ENCODE results near the gene SLFN12L. TPM values are rescaled to one million over a fixed set of nuclear protein-coding genes. Genes with fewer than 3 reads are reported as not detected.
A peak's percentile ranks its signal among the peaks of the same experiment; 100 is the strongest.
"Not testable (repeated sequence)": the region's sequence is repeated elsewhere in the genome, so short reads cannot be mapped to it uniquely, and the experiment has no call there.

Gene SLFN12L
- total and polyA plus RNA-seq, 3 experiments from 2014 or later, result 27.5 to 50.8 (median 48.8) TPM

DNA sequence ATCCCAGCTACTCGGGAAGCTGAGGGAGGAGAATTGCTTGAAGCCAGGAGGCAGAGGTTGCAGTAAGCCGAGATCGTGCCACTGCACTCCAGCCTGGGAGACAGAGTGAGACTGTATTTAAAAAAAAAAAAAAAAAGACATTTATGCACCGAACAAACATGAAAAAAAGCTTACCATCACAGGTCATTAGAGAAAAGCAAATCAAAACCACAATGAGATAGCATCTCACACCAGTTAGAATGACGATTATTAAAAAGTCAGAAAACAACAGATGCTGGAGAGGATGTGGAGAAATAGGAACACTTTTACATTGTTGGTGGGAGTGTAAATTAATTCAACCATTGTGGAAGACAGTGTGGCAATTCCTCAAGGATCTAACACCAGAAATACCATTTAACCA is 19.0 kb downstream of the SLFN12L start:
- H3K9me3 Mint-ChIP-seq; H3K4me3 ChIP-seq (ENCODE audit: low read length); H3K27ac ChIP-seq (ENCODE audit: low read depth, low read length); H3K9me3 ChIP-seq (ENCODE audit: low read length); H3K27me3 ChIP-seq (ENCODE audit: insufficient read depth, low read length, poor library complexity, severe bottlenecking); H3K27me3 Mint-ChIP-seq: not testable (repeated sequence)
- POLR2A ChIA-PET, result interaction anchor here (0.6 to 1.5 kb wide), 6 partner anchors 13 to 1073 kb away, joined by 3 to 6 read pairs (median 4); no protein-coding TSS in a partner anchor
- peaks cover 95 to 100% (median 98%) of the 10 kb centered on the region in 3 donors for H3K4me1 Mint-ChIP-seq
- H3K36me3 Mint-ChIP-seq, result peaks cover 21 to 80% (median 52%) of the 10 kb centered on the region in 3 donors
- H3K27ac Mint-ChIP-seq, result peak overlapping the region; percentile 62 to 96 (median 90)
- Histone ChIP-seq H3K4me1 (ENCODE audit: insufficient read depth, low read length) (peaks cover 53% of the 10 kb centered on the region), H3K36me3 (ENCODE audit: insufficient read depth, low read length) (peaks cover 12% of the 10 kb centered on the region)
- DNase-seq, result peak in 1 of 5 donors; percentile 43
- H3K4me3 Mint-ChIP-seq, result peak overlapping the region; percentile 62 to 86 (median 84)
- CTCF ChIA-PET, result interaction anchor here (1.4 kb wide), 1 partner anchor 31 kb away, joined by 3 read pairs; no protein-coding TSS in a partner anchor

DNA sequence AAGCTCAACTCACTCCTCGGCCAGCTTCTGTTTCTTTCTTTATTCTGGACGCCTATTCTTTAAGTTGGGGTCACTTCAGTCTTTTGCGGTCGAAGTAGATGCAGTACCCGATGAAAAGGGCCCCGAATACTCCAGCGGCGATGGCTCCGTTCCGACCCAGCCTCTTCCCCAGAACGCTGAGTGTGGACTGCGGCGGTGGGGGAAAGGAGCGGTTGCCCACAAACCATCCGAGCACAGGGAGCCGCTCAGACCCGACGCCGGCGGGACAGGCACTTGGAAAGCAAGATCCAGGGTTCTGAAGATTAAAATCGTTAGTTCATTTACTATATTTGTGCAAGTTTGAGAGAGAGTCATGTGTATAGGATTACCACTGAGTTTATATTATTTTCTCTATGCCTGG is 22.5 kb downstream of the SLFN12L start:
- Histone ChIP-seq H3K9me3 (ENCODE audit: low read length) (no peaks in the 10 kb centered on the region), H3K27me3 (ENCODE audit: insufficient read depth, low read length, poor library complexity, severe bottlenecking) (no peaks in the 10 kb centered on the region), H3K4me1 (ENCODE audit: insufficient read depth, low read length) (peaks cover 27% of the 10 kb centered on the region), H3K36me3 (ENCODE audit: insufficient read depth, low read length) (peaks cover 13% of the 10 kb centered on the region), H3K4me3 (ENCODE audit: low read length) (no peak overlapping the region), H3K27ac (ENCODE audit: low read depth, low read length) (no peak overlapping the region)
- Mint-ChIP-seq H3K27ac (peak overlapping the region in 7 of 8 donors; percentile 38 to 92 (median 76)), H3K36me3 (peaks cover 24 to 85% (median 48%) of the 10 kb centered on the region in 3 donors), H3K4me1 (peaks cover 85 to 97% (median 97%) of the 10 kb centered on the region in 3 donors), H3K4me3 (peak overlapping the region in 6 of 7 donors; percentile 13 to 67 (median 34)), H3K9me3 (no peaks in the 10 kb centered on the region), H3K27me3 (peaks cover 0 to 2% of the 10 kb centered on the region in 2 donors)
- DNase-seq, result no peak
- POLR2A ChIA-PET, result no interaction called here
- CTCF ChIA-PET, result no interaction called here

DNA sequence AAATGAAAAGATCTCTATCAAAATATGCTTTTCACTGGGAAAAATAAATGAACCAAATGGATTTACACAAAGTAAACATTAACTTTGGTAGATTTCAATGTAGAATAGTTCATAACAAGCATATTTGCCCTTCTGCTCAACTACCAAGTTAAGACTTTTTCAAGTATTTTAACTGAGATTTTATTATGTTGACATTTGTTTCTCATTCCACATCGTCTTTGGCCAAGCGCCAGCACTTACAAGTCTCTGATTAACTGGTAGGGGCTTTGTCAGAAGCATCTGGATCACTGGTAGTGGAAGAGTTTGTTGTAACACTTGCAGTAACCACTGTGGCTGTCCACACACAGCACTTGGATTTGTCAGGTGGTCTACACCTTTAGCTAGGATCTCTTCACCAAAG is 22.9 kb downstream of the SLFN12L start:
- POLR2A ChIA-PET, result no interaction called here
- Histone ChIP-seq H3K9me3 (ENCODE audit: low read length) (no peaks in the 10 kb centered on the region), H3K4me3 (ENCODE audit: low read length) (no peak overlapping the region), H3K36me3 (ENCODE audit: insufficient read depth, low read length) (peaks cover 13% of the 10 kb centered on the region), H3K27ac (ENCODE audit: low read depth, low read length) (no peak overlapping the region), H3K27me3 (ENCODE audit: insufficient read depth, low read length, poor library complexity, severe bottlenecking) (no peaks in the 10 kb centered on the region), H3K4me1 (ENCODE audit: insufficient read depth, low read length) (peaks cover 23% of the 10 kb centered on the region)
- CTCF ChIA-PET, result interaction anchor here (0.9 to 1.0 kb wide), 2 partner anchors 15 to 202 kb away, joined by 3 read pairs; no protein-coding TSS in a partner anchor
- Mint-ChIP-seq H3K9me3 (no peaks in the 10 kb centered on the region), H3K4me3 (peak overlapping the region in 4 of 7 donors; percentile 16 to 33 (median 20)), H3K36me3 (peaks cover 28 to 85% (median 47%) of the 10 kb centered on the region in 3 donors), H3K27me3 (peaks cover 0 to 2% of the 10 kb centered on the region in 2 donors), H3K4me1 (peaks cover 84 to 97% (median 95%) of the 10 kb centered on the region in 3 donors), H3K27ac (peak overlapping the region; percentile 6 to 88 (median 74))
- DNase-seq, result no peak

GRCh38 chr17:35510052-35510451 is 27.4 kb downstream of the SLFN12L start:
- ChIA-PET POLR2A (no interaction called here), CTCF (no interaction called here)
- Histone ChIP-seq H3K27ac (ENCODE audit: low read depth, low read length) (no peak overlapping the region), H3K9me3 (ENCODE audit: low read length) (no peaks in the 10 kb centered on the region), H3K4me1 (ENCODE audit: insufficient read depth, low read length) (peaks cover 8% of the 10 kb centered on the region), H3K36me3 (ENCODE audit: insufficient read depth, low read length) (peaks cover 20% of the 10 kb centered on the region), H3K27me3 (ENCODE audit: insufficient read depth, low read length, poor library complexity, severe bottlenecking) (no peaks in the 10 kb centered on the region), H3K4me3 (ENCODE audit: low read length) (no peak overlapping the region)
- peaks cover 62 to 89% (median 87%) of the 10 kb centered on the region in 3 donors for H3K4me1 Mint-ChIP-seq
- H3K27ac Mint-ChIP-seq, result peak overlapping the region in 6 of 8 donors; percentile 18 to 79 (median 46)
- H3K9me3 Mint-ChIP-seq, result peaks cover 0 to 3% (median 0%) of the 10 kb centered on the region in 5 donors
- DNase-seq, result no peak
- peaks cover 25 to 87% (median 36%) of the 10 kb centered on the region in 3 donors for H3K36me3 Mint-ChIP-seq
- H3K27me3 Mint-ChIP-seq, result no peaks in the 10 kb centered on the region
- no peak overlapping the region for H3K4me3 Mint-ChIP-seq

GRCh38 chr17:35507714-35508113 is 29.8 kb downstream of the SLFN12L start:
- Mint-ChIP-seq H3K4me1 (peaks cover 59 to 87% (median 86%) of the 10 kb centered on the region in 3 donors), H3K4me3 (peak overlapping the region in 1 of 7 donors; percentile 19), H3K27ac (peak overlapping the region in 4 of 8 donors; percentile 30 to 83 (median 46)), H3K36me3 (peaks cover 22 to 80% (median 23%) of the 10 kb centered on the region in 3 donors)
- H3K27ac ChIP-seq (ENCODE audit: low read depth, low read length); H3K9me3 ChIP-seq (ENCODE audit: low read length); H3K9me3 Mint-ChIP-seq; H3K36me3 ChIP-seq (ENCODE audit: insufficient read depth, low read length); DNase-seq; H3K4me1 ChIP-seq (ENCODE audit: insufficient read depth, low read length); H3K27me3 ChIP-seq (ENCODE audit: insufficient read depth, low read length, poor library complexity, severe bottlenecking); H3K4me3 ChIP-seq (ENCODE audit: low read length); H3K27me3 Mint-ChIP-seq; POLR2A ChIA-PET: not testable (repeated sequence)
- CTCF ChIA-PET, result interaction anchor here (1.1 kb wide), 1 partner anchor 8 kb away, joined by 3 read pairs; no protein-coding TSS in a partner anchor

- ChIA-PET POLR2A (interaction anchor here (0.6 kb wide), 1 partner anchor 255 kb away, joined by 3 read pairs; no protein-coding TSS in a partner anchor), CTCF (interaction anchor here (0.8 to 1.7 kb wide), 4 partner anchors 8 to 37 kb away, joined by 3 to 9 read pairs (median 3); no protein-coding TSS in a partner anchor)
- Mint-ChIP-seq H3K9me3 (peaks cover 0 to 6% (median 0%) of the 10 kb centered on the region in 5 donors), H3K4me1 (peaks cover 66 to 89% (median 80%) of the 10 kb centered on the region in 3 donors), H3K27ac (peak overlapping the region; percentile 36 to 88 (median 72)), H3K36me3 (peaks cover 15 to 70% (median 20%) of the 10 kb centered on the region in 3 donors), H3K27me3 (no peaks in the 10 kb centered on the region), H3K4me3 (peak overlapping the region in 2 of 7 donors; percentile 36 to 44)
- H3K27ac ChIP-seq (ENCODE audit: low read depth, low read length), result no peak overlapping the region
- H3K36me3 ChIP-seq (ENCODE audit: insufficient read depth, low read length), result peaks cover 5% of the 10 kb centered on the region
- H3K9me3 ChIP-seq (ENCODE audit: low read length), result no peaks in the 10 kb centered on the region
- no peaks in the 10 kb centered on the region for H3K27me3 ChIP-seq (ENCODE audit: insufficient read depth, low read length, poor library complexity, severe bottlenecking)
- peaks cover 17% of the 10 kb centered on the region for H3K4me1 ChIP-seq (ENCODE audit: insufficient read depth, low read length)
- H3K4me3 ChIP-seq (ENCODE audit: low read length), result no peak overlapping the region
- DNase-seq, result no peak
Measured at GRCh38 chr17:35499548-35499947, 37.9 kb downstream of the SLFN12L start.

DNA sequence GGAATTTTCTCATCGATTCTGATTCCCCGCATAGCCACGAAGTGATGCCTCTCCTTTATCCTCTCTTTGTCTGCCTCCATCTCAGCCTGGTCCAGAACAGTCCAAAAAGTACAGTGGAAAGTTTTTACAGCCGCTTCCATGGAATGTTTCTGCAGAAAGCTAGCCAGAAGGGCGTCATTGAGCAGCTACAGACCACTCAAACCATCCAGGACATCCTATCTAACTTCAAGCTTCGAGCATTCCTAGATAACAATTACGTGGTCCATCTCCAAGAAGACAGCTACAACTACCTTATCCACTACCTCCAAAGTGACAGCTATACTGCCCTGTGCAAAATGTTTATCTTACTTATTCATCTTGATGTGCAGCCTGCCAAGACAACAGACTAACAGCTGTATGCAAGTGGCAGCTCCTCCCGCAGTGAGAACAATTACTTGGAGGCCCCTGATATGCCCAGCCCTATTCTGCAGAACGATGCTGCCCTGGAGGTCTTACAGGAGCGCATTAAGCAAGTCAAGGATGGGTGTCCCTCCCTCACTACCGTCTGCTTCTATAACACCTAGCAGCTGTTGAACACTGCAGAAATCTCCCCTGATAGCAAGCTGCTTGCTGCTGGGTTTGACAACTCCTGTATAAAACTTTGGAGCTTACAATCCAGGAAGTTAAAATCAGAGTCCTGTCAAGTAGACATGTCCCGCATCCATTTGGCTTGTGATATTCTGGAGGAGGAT is 38.9 kb downstream of the SLFN12L start:
- H3K27me3 Mint-ChIP-seq, result no peaks in the 10 kb centered on the region
- H3K36me3 ChIP-seq (ENCODE audit: insufficient read depth, low read length), result peaks cover 5% of the 10 kb centered on the region
- H3K4me3 ChIP-seq (ENCODE audit: low read length), result no peak overlapping the region
- no peak for DNase-seq
- ChIA-PET POLR2A (interaction anchor here (0.5 kb wide), 1 partner anchor 20 kb away, joined by 3 read pairs; no protein-coding TSS in a partner anchor), CTCF (interaction anchor here (1.5 to 1.7 kb wide), 2 partner anchors 9 to 11 kb away, joined by 3 to 9 read pairs; no protein-coding TSS in a partner anchor)
- peaks cover 15 to 69% (median 23%) of the 10 kb centered on the region in 3 donors for H3K36me3 Mint-ChIP-seq
- no peaks in the 10 kb centered on the region for H3K9me3 ChIP-seq (ENCODE audit: low read length)
- H3K4me1 ChIP-seq (ENCODE audit: insufficient read depth, low read length), result peaks cover 17% of the 10 kb centered on the region
- peak overlapping the region in 7 of 8 donors; percentile 19 to 88 (median 72) for H3K27ac Mint-ChIP-seq
- peak overlapping the region in 3 of 7 donors; percentile 3 to 52 (median 32) for H3K4me3 Mint-ChIP-seq
- no peak overlapping the region for H3K27ac ChIP-seq (ENCODE audit: low read depth, low read length)
- H3K27me3 ChIP-seq (ENCODE audit: insufficient read depth, low read length, poor library complexity, severe bottlenecking), result no peaks in the 10 kb centered on the region
- peaks cover 63 to 87% (median 79%) of the 10 kb centered on the region in 3 donors for H3K4me1 Mint-ChIP-seq
- peaks cover 0 to 6% (median 0%) of the 10 kb centered on the region in 5 donors for H3K9me3 Mint-ChIP-seq
